ENCODE measurements around the gene IFNGR2.

DNA sequence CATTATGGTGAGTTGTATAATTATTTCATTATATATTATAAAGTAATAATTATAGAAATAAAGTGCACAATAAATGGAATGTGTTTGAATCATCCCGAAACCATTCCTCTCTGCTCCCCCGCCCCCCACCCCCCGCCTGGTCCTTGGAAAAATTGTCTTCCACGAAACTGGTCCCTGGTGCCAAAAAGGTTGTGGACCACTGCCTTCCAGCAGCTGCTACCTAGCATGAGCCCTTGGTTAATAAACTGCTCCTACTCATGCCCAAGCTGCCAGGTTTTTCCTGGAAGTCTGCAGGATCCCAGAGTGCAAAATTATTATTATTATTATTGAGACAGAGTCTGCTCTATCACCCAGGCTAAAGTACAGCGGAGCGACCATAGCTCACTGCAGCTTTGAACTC lies 6.8 kb upstream of the IFNGR2 start:
- TF ChIP-seq KAT2B (IDR thresholded peaks at IDR 0.05; ENCODE audit: borderline replicate concordance, low read depth, low read length) = no peak
- TF ChIP-seq, protein P1, sequence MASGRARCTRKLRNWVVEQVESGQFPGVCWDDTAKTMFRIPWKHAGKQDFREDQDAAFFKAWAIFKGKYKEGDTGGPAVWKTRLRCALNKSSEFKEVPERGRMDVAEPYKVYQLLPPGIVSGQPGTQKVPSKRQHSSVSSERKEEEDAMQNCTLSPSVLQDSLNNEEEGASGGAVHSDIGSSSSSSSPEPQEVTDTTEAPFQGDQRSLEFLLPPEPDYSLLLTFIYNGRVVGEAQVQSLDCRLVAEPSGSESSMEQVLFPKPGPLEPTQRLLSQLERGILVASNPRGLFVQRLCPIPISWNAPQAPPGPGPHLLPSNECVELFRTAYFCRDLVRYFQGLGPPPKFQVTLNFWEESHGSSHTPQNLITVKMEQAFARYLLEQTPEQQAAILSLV (CRISPR knock-in tag; IDR thresholded peaks at IDR 0.05; ENCODE audit: borderline replicate concordance) = no peak
- TF ChIP-seq U2AF1 (optimal IDR thresholded peaks at IDR 0.05; ENCODE audit: low read depth, low read length) = no peak
- no peak for TF ChIP-seq KDM1A (CRISPR knock-in tag; IDR thresholded peaks at IDR 0.05)
- TF ChIP-seq MAFF (IDR thresholded peaks at IDR 0.05; ENCODE audit: low read depth, low read length) = no peak
- TF ChIP-seq ZNF678 (CRISPR knock-in tag; IDR thresholded peaks at IDR 0.05) = no peak
- TF ChIP-seq, protein P2, sequence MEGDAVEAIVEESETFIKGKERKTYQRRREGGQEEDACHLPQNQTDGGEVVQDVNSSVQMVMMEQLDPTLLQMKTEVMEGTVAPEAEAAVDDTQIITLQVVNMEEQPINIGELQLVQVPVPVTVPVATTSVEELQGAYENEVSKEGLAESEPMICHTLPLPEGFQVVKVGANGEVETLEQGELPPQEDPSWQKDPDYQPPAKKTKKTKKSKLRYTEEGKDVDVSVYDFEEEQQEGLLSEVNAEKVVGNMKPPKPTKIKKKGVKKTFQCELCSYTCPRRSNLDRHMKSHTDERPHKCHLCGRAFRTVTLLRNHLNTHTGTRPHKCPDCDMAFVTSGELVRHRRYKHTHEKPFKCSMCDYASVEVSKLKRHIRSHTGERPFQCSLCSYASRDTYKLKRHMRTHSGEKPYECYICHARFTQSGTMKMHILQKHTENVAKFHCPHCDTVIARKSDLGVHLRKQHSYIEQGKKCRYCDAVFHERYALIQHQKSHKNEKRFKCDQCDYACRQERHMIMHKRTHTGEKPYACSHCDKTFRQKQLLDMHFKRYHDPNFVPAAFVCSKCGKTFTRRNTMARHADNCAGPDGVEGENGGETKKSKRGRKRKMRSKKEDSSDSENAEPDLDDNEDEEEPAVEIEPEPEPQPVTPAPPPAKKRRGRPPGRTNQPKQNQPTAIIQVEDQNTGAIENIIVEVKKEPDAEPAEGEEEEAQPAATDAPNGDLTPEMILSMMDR (CRISPR knock-in tag; IDR thresholded peaks at IDR 0.05) = no peak
- no peak for TF ChIP-seq SMC3 (IDR thresholded peaks at IDR 0.05; ENCODE audit: low read length)
- no peak for TF ChIP-seq ZNF629 (CRISPR knock-in tag; conservative IDR thresholded peaks at IDR 0.05)
- no peak for TF ChIP-seq CHD2 (IDR thresholded peaks at IDR 0.05; ENCODE audit: low read depth, low read length)
- TF ChIP-seq, protein P3, sequence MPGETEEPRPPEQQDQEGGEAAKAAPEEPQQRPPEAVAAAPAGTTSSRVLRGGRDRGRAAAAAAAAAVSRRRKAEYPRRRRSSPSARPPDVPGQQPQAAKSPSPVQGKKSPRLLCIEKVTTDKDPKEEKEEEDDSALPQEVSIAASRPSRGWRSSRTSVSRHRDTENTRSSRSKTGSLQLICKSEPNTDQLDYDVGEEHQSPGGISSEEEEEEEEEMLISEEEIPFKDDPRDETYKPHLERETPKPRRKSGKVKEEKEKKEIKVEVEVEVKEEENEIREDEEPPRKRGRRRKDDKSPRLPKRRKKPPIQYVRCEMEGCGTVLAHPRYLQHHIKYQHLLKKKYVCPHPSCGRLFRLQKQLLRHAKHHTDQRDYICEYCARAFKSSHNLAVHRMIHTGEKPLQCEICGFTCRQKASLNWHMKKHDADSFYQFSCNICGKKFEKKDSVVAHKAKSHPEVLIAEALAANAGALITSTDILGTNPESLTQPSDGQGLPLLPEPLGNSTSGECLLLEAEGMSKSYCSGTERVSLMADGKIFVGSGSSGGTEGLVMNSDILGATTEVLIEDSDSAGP (CRISPR knock-in tag; IDR thresholded peaks at IDR 0.05; ENCODE audit: borderline replicate concordance) = no peak
- TF ChIP-seq, protein P4, sequence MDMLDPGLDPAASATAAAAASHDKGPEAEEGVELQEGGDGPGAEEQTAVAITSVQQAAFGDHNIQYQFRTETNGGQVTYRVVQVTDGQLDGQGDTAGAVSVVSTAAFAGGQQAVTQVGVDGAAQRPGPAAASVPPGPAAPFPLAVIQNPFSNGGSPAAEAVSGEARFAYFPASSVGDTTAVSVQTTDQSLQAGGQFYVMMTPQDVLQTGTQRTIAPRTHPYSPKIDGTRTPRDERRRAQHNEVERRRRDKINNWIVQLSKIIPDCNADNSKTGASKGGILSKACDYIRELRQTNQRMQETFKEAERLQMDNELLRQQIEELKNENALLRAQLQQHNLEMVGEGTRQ (IDR thresholded peaks at IDR 0.05; ENCODE audit: low read depth, low read length) = no peak
- TF ChIP-seq, protein P4 (CRISPR knock-in tag; IDR thresholded peaks at IDR 0.05; ENCODE audit: borderline replicate concordance) = no peak
- TF ChIP-seq CAMTA2 (CRISPR knock-in tag; IDR thresholded peaks at IDR 0.05; ENCODE audit: borderline replicate concordance) = no peak

Data from HepG2 (cell line).